Measurements from ENCODE around the gene DIO2.

Gene DIO2

GRCh38 chr14:80211153-80212022 lies at the start of gene DIO2:
Gene DIO2, minus strand, starts transcription at chr14:80211504. Its CDS starts 32 bp downstream, at chr14:80211472.
- no peak for DNase-seq (ENCODE audit: low read depth)

GRCh38 chr14:80260645-80261044 lies 49.3 kb upstream of the DIO2 start:
- DNase-seq (ENCODE audit: low read depth) = no peak

GRCh38 chr14:80239631-80240030 lies 28.3 kb upstream of the DIO2 start:
- DNase-seq (ENCODE audit: low read depth) = no peak

- no peak for DNase-seq (ENCODE audit: low read depth)
These were observed 25.8 kb upstream of the DIO2 start for GRCh38 chr14:80237143-80237542.

- no peak for DNase-seq (ENCODE audit: low read depth)
These were observed 22.3 kb upstream of the DIO2 start for GRCh38 chr14:80233470-80234089.

GRCh38 chr14:80231702-80232101 lies 20.4 kb upstream of the DIO2 start:
- no peak for DNase-seq (ENCODE audit: low read depth)

- no peak for DNase-seq (ENCODE audit: low read depth)
These were observed 12.6 kb upstream of the DIO2 start for GRCh38 chr14:80223696-80224465.

GRCh38 chr14:80216818-80217217 lies 5.5 kb upstream of the DIO2 start:
- DNase-seq (ENCODE audit: low read depth) = no peak

- DNase-seq (ENCODE audit: low read depth) = no peak
These were observed 4.7 kb upstream of the DIO2 start for GRCh38 chr14:80215756-80216581.

GRCh38 chr14:80215081-80215480 lies 3.8 kb upstream of the DIO2 start:
- DNase-seq (ENCODE audit: low read depth) = no peak

GRCh38 chr14:80213602-80214001 lies 2.3 kb upstream of the DIO2 start:
- DNase-seq (ENCODE audit: low read depth) = no peak

- DNase-seq (ENCODE audit: low read depth) = no peak
These were observed 706 bp upstream of the DIO2 start for GRCh38 chr14:80212023-80212397.

GRCh38 chr14:80208461-80208860 lies 2.8 kb downstream of the DIO2 start:
- no peak for DNase-seq (ENCODE audit: low read depth)

- DNase-seq (ENCODE audit: low read depth) = no peak
These were observed 4.8 kb downstream of the DIO2 start for GRCh38 chr14:80206351-80207080.

GRCh38 chr14:80202888-80203562 lies 8.3 kb downstream of the DIO2 start:
- DNase-seq (ENCODE audit: low read depth) = no peak

- no peak for DNase-seq (ENCODE audit: low read depth)
These were observed 11.2 kb downstream of the DIO2 start for GRCh38 chr14:80200093-80200492.

- DNase-seq (ENCODE audit: low read depth) = no peak
These were observed 22.7 kb downstream of the DIO2 start for GRCh38 chr14:80188571-80188970.

GRCh38 chr14:80186301-80186800 lies 25.0 kb downstream of the DIO2 start:
- no peak for DNase-seq (ENCODE audit: low read depth)

GRCh38 chr14:80176893-80177292 lies 34.4 kb downstream of the DIO2 start:
- DNase-seq (ENCODE audit: low read depth) = no peak

GRCh38 chr14:80172375-80173051 lies 38.8 kb downstream of the DIO2 start:
- DNase-seq (ENCODE audit: low read depth) = no peak
